Measurements from ENCODE around the gene MEGF6.

The MEGF6 gene

DNA sequence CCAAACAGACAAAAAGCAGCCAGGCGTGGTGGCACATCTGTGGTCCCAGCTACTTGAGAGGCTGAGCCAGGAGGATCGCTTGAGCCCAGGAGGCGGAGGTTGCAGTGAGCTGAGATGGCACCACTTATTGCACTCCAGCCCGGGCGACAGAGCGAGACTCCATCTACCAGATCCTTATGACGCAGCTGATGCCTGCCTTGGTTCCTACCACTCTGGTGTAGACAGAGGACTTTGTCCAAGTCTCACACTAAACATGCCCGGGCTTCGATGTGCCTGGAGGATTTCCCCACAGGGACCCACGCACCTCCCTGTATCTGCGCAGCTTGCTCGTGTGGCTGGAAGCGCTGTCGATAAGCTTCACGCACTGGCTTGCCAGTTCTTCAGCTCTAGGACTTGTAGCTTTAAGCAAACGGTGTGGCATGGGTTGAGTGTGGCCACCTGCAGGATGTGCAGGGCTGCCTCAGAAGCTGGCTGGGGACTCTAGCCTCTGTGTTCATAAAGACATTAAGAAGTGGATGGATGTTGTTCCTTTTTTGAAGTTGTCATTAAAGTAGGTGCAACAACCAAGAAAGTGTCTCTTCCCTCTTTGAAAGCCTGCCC is 18.4 kb upstream of the MEGF6 start:
- Histone ChIP-seq H3K27me3 (ENCODE audit: insufficient read depth, poor library complexity, severe bottlenecking) (no peaks in the 10 kb centered on the region), H3K4me3 (replicated peaks; ENCODE audit: insufficient read depth, low read length) (no peak overlapping the region), H3K27ac (replicated peaks) (no peak overlapping the region)
- no peak for TF ChIP-seq POLR2AphosphoS5 (IDR thresholded peaks at IDR 0.05; ENCODE audit: low read depth)
- no peak for TF ChIP-seq GABPA (IDR thresholded peaks at IDR 0.05; ENCODE audit: low read depth)
- TF ChIP-seq CTCF (IDR thresholded peaks at IDR 0.05; ENCODE audit: insufficient read depth, low read length): no peak
- no peak for TF ChIP-seq SPI1 (IDR thresholded peaks at IDR 0.05; ENCODE audit: borderline replicate concordance, low read depth)
- no peak for TF ChIP-seq REST (IDR thresholded peaks at IDR 0.05; ENCODE audit: insufficient replicate concordance, low read depth)
- DNase-seq (ENCODE audit: low read depth in 1 of 2, low spot score in 1 of 2): no peak

DNA sequence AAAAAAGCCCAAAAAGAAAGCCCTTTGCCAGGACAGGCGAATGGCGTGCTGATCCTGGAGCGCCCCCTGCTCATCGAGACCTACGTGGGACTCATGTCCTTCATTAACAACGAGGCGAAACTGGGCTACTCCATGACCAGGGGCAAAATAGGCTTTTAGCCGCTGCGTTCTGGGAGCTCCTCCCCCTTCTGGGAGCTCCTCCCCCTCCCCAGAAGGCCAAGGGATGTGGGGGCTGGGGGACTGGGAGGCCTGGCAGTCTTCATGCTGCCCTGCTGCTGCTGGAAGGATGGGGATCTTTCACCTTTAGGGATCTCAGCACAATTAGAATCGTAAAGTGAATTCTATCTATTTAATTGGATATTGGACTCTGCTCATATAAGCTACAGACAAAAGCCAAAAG is 17.1 kb upstream of the MEGF6 start:
- TF ChIP-seq CTCF (IDR thresholded peaks at IDR 0.05; ENCODE audit: insufficient read depth, low read length): no peak
- no peak for TF ChIP-seq POLR2AphosphoS5 (IDR thresholded peaks at IDR 0.05; ENCODE audit: low read depth)
- TF ChIP-seq GABPA (IDR thresholded peaks at IDR 0.05; ENCODE audit: low read depth): no peak
- no peak for TF ChIP-seq SPI1 (IDR thresholded peaks at IDR 0.05; ENCODE audit: borderline replicate concordance, low read depth)
- TF ChIP-seq REST (IDR thresholded peaks at IDR 0.05; ENCODE audit: insufficient replicate concordance, low read depth): no peak
- H3K27me3 ChIP-seq (ENCODE audit: insufficient read depth, poor library complexity, severe bottlenecking): no peaks in the 10 kb centered on the region
- no peak overlapping the region for H3K4me3 ChIP-seq (replicated peaks; ENCODE audit: insufficient read depth, low read length)
- no peak overlapping the region for H3K27ac ChIP-seq (replicated peaks)
- DNase-seq (ENCODE audit: low read depth in 1 of 2, low spot score in 1 of 2): no peak

DNA sequence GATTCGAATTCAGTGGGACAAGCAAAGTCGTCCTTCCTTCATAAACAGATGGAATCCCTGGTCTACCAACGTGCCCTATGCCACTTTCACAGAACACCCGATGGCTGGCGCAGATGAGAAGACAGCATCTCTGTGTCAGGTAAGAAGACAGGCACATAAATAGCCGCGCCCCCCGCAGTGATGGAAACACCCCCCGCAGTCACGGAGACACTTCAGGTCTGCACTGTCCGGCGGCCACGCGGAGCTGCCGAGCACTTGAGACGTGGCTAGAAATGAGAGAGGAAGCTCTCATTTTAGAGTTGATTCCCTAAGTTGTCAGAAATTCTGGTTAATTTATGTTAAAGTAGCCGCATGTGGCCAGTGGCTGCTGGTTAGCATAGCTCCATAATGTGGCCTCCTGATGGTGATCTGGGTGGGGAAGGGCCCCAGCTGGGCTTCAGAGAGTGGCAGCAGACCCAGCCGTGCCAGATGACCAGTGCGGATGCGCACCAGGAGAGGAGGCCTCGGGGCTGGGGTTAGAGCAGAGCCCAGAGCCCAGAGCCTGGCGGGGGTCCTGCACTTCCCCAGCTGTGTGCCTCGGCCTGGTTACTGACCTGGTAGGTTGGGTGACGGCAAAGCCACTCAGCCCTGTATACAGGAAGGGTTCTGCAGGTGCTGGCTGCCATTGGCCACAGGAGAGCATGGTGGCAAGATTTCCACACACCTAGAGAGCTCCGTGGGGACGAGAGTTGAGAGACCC is 16.4 kb upstream of the MEGF6 start:
- Histone ChIP-seq H3K4me3 (replicated peaks; ENCODE audit: insufficient read depth, low read length) (no peak overlapping the region), H3K27me3 (ENCODE audit: insufficient read depth, poor library complexity, severe bottlenecking) (no peaks in the 10 kb centered on the region), H3K27ac (replicated peaks) (no peak overlapping the region)
- no peak for DNase-seq (ENCODE audit: low read depth in 1 of 2, low spot score in 1 of 2)
- TF ChIP-seq SPI1 (IDR thresholded peaks at IDR 0.05; ENCODE audit: borderline replicate concordance, low read depth) (no peak), GABPA (IDR thresholded peaks at IDR 0.05; ENCODE audit: low read depth) (no peak), CTCF (IDR thresholded peaks at IDR 0.05; ENCODE audit: insufficient read depth, low read length) (no peak), POLR2AphosphoS5 (IDR thresholded peaks at IDR 0.05; ENCODE audit: low read depth) (no peak)
